Measurements from ENCODE around the gene TSHZ1. TPM values are rescaled to one million over a fixed set of nuclear protein-coding genes. Genes with fewer than 3 reads are reported as not detected.

The TSHZ1 gene
- total RNA-seq, 2 donors from 2014 or later = 14.5 to 19.4 TPM

DNA sequence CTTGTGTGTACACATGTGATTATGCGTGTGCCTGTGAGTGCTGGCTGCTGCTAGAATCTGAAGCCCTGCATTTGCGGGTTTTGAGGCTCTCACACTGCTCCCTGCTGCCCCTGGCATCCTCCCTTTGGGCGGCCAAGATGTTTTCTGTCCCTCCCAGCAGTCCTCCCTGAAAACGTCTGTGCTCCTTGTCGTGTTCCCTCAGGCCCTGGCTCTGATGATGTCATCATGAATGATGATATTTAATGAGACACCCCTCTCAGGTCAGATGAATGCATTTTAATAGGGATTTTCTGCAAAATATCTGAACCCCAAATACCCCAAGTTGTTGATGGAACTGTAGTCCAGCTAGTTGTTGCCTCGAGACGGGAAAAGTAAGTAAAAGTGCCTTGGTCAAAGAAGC lies 73.1 kb downstream of the TSHZ1 start:
- Histone ChIP-seq H3K4me1 (peaks cover 0 to 15% of the 10 kb centered on the region in 2 donors), H3K36me3 (peaks cover 34% of the 10 kb centered on the region), H3K9me3 (no peaks in the 10 kb centered on the region), H3K4me3 (no peak overlapping the region), H3K27ac (no peak overlapping the region), H3K27me3 (no peaks in the 10 kb centered on the region)
- no peak for DNase-seq (ENCODE audit: low spot score)
- TF ChIP-seq, protein P1, sequence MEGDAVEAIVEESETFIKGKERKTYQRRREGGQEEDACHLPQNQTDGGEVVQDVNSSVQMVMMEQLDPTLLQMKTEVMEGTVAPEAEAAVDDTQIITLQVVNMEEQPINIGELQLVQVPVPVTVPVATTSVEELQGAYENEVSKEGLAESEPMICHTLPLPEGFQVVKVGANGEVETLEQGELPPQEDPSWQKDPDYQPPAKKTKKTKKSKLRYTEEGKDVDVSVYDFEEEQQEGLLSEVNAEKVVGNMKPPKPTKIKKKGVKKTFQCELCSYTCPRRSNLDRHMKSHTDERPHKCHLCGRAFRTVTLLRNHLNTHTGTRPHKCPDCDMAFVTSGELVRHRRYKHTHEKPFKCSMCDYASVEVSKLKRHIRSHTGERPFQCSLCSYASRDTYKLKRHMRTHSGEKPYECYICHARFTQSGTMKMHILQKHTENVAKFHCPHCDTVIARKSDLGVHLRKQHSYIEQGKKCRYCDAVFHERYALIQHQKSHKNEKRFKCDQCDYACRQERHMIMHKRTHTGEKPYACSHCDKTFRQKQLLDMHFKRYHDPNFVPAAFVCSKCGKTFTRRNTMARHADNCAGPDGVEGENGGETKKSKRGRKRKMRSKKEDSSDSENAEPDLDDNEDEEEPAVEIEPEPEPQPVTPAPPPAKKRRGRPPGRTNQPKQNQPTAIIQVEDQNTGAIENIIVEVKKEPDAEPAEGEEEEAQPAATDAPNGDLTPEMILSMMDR (IDR thresholded peaks at IDR 0.05) = no peak

DNA sequence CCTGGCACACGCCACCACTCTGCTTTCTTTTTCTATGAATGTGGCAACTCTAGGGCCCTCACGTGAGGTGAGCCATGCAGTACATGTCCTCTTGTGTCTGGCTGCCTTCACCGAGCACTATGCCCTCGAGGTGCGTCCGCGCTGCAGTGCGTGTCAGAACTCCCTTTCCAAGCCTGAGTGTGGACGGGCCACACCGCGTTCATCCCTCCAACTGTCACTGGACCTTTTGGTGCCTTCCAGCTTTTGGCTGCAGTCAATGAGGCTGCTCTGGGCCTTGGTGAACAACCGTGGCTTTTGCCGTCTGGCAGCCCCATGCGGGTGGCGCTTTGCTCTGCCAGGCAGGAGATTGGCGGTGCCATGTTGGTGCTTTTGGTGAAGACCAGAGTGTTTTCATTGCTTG lies 74.0 kb downstream of the TSHZ1 start:
- Histone ChIP-seq H3K27me3 (no peaks in the 10 kb centered on the region), H3K36me3 (peaks cover 39% of the 10 kb centered on the region), H3K4me3 (no peak overlapping the region), H3K27ac (no peak overlapping the region), H3K9me3 (no peaks in the 10 kb centered on the region), H3K4me1 (peaks cover 0 to 15% of the 10 kb centered on the region in 2 donors)
- TF ChIP-seq, protein P1 (IDR thresholded peaks at IDR 0.05) = no peak
- DNase-seq (ENCODE audit: low spot score) = no peak

DNA sequence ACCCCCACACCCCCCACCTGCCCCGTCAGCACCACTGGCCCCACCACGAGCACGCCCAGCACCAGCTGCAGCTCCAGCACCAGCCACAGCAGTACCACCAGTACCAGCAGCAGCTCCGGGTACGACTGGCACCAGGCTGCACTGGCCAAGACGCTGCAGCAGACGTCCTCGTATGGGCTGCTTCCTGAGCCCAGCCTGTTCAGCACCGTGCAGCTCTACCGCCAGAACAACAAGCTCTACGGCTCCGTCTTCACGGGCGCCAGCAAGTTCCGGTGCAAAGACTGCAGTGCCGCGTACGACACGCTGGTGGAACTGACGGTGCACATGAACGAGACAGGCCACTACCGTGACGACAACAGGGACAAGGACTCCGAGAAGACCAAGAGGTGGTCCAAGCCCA lies 75.3 kb downstream of the TSHZ1 start:
- Histone ChIP-seq H3K36me3 (peaks cover 41% of the 10 kb centered on the region), H3K4me1 (peaks cover 0 to 9% of the 10 kb centered on the region in 2 donors), H3K27ac (no peak overlapping the region), H3K27me3 (no peaks in the 10 kb centered on the region), H3K4me3 (no peak overlapping the region), H3K9me3 (no peaks in the 10 kb centered on the region)
- TF ChIP-seq, protein P1 (IDR thresholded peaks at IDR 0.05) = no peak
- DNase-seq (ENCODE audit: low spot score) = no peak

DNA sequence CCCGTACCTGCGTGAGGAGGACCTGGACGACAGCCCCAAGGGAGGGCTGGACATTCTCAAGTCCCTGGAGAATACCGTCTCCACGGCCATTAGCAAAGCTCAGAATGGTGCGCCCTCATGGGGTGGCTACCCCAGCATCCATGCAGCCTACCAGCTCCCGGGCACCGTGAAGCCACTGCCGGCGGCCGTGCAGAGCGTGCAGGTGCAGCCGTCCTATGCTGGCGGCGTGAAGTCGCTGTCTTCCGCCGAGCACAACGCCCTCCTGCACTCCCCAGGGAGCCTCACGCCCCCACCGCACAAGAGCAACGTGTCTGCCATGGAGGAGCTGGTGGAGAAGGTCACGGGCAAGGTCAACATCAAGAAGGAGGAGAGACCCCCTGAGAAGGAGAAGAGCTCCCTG lies 76.4 kb downstream of the TSHZ1 start:
- TF ChIP-seq, protein P1 (IDR thresholded peaks at IDR 0.05) = no peak
- DNase-seq (ENCODE audit: low spot score) = no peak
- H3K4me3 ChIP-seq = no peak overlapping the region
- no peaks in the 10 kb centered on the region for H3K27me3 ChIP-seq
- H3K27ac ChIP-seq = no peak overlapping the region
- peaks cover 41% of the 10 kb centered on the region for H3K36me3 ChIP-seq
- no peaks in the 10 kb centered on the region for H3K9me3 ChIP-seq
- H3K4me1 ChIP-seq = no peaks in the 10 kb centered on the region

DNA sequence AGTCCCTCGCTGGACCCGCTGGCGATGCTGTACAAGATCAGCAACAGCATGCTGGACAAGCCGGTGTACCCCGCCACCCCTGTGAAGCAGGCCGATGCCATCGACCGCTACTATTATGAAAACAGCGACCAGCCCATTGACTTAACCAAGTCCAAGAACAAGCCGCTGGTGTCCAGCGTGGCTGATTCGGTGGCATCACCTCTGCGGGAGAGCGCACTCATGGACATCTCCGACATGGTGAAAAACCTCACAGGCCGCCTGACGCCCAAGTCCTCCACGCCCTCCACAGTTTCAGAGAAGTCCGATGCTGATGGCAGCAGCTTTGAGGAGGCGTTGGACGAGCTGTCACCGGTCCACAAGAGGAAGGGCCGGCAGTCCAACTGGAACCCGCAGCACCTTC lies 77.1 kb downstream of the TSHZ1 start:
- Histone ChIP-seq H3K4me3 (no peak overlapping the region), H3K27ac (no peak overlapping the region), H3K36me3 (peaks cover 41% of the 10 kb centered on the region), H3K27me3 (no peaks in the 10 kb centered on the region), H3K9me3 (no peaks in the 10 kb centered on the region), H3K4me1 (no peaks in the 10 kb centered on the region)
- TF ChIP-seq, protein P1 (IDR thresholded peaks at IDR 0.05) = no peak
- DNase-seq (ENCODE audit: low spot score) = no peak

DNA sequence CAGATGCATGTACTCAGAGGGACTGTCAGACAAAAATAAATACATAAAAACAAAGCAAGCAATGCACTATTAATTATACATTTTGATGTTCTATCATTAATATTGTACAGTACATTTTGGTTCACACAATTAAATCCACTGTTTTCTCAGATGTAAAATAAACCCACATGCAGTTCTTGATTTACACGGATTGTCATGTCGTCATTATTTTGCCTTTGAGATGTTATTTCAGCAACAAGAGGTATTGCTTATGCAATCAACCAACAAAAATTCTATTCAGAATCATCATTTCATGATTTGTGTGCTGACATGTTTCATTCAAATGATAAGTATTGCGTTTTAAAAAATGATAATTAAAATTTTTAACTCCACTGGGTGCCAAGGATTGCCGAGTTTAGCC lies 79.2 kb downstream of the TSHZ1 start:
- no peak for DNase-seq (ENCODE audit: low spot score)
- Histone ChIP-seq H3K36me3 (peaks cover 41% of the 10 kb centered on the region), H3K9me3 (no peaks in the 10 kb centered on the region), H3K27me3 (no peaks in the 10 kb centered on the region), H3K4me1 (no peaks in the 10 kb centered on the region), H3K4me3 (no peak overlapping the region), H3K27ac (no peak overlapping the region)
- TF ChIP-seq, protein P1 (IDR thresholded peaks at IDR 0.05) = no peak

Data from right atrium auricular region (tissue), 2 donors.